WERI-Rb-1 (cell line): ENCODE results near the gene MAPKAP1.

ENCODE experiments used
- DNase-seq: peaks from one replicate; pipeline ENCODE4 v3.0.0-alpha.2; 2020
- H3K27ac ChIP-seq: fragments of 250-450 bp; sonication (Bioruptor Pico); 2 replicates; pipeline ENCODE4 v1.5.1; 2020; ENCODE audit warnings: mild to moderate bottlenecking, moderate library complexity
- H3K27me3 ChIP-seq: fragments of 250-450 bp; sonication (Bioruptor Pico); 2 replicates; pipeline ENCODE4 v1.5.1; 2021; ENCODE audit warnings: mild to moderate bottlenecking, low read depth, moderate library complexity; ENCODE audit not compliant: insufficient read depth, severe bottlenecking
- H3K36me3 ChIP-seq: fragments of 250-450 bp; sonication (Bioruptor Pico); 2 replicates; pipeline ENCODE4 v1.5.1; 2020; ENCODE audit warnings: mild to moderate bottlenecking, moderate library complexity
- H3K4me3 ChIP-seq: 2 replicates; pipeline ENCODE4 v1.5.1; 2011; ENCODE audit warnings: low read depth, mild to moderate bottlenecking, control low read depth, low read length
- H3K9me3 ChIP-seq: fragments of 250-450 bp; sonication (Bioruptor Pico); 2 replicates; pipeline ENCODE4 v1.5.1; 2021; ENCODE audit warnings: mild to moderate bottlenecking, moderate library complexity; ENCODE audit not compliant: severe bottlenecking
- CTCF ChIP-seq: IDR thresholded peaks from 2 replicates; pipeline ENCODE4 v1.5.1; 2011; ENCODE audit warnings: low read depth, mild to moderate bottlenecking, control low read depth, inconsistent platforms, low read length

The MAPKAP1 gene

GRCh38 chr9:125556046-125556721, 150.8 kb downstream of the MAPKAP1 start:
- TF ChIP-seq CTCF, result no peak
- no peak for DNase-seq
- H3K27ac ChIP-seq, result no peak overlapping the region
- peaks cover 4% of the 10 kb centered on the region; the same call in 1 of the 2 replicates for H3K36me3 ChIP-seq
- no peaks in the 10 kb centered on the region for H3K9me3 ChIP-seq
- H3K4me3 ChIP-seq, result no peak overlapping the region
- H3K27me3 ChIP-seq, result no peaks in the 10 kb centered on the region

GRCh38 chr9:125554726-125555125, 152.3 kb downstream of the MAPKAP1 start:
- no peak overlapping the region for H3K27ac ChIP-seq
- TF ChIP-seq CTCF, result no peak
- H3K4me3 ChIP-seq, result no peak overlapping the region
- peaks cover 4% of the 10 kb centered on the region; the same call in 1 of the 2 replicates for H3K36me3 ChIP-seq
- DNase-seq, result no peak
- no peaks in the 10 kb centered on the region for H3K9me3 ChIP-seq
- no peaks in the 10 kb centered on the region for H3K27me3 ChIP-seq

- no peak for DNase-seq
- Histone ChIP-seq H3K27me3 (no peaks in the 10 kb centered on the region), H3K4me3 (no peak overlapping the region), H3K9me3 (no peaks in the 10 kb centered on the region), H3K36me3 (no peaks in the 10 kb centered on the region; the same call in 1 of the 2 replicates), H3K27ac (no peak overlapping the region)
- TF ChIP-seq CTCF, result no peak
Measured at GRCh38 chr9:125551781-125552180, 155.2 kb downstream of the MAPKAP1 start.

GRCh38 chr9:125549891-125550885, 156.8 kb downstream of the MAPKAP1 start:
- DNase-seq, result no peak
- no peaks in the 10 kb centered on the region; the same call in 1 of the 2 replicates for H3K36me3 ChIP-seq
- H3K27me3 ChIP-seq, result no peaks in the 10 kb centered on the region
- H3K9me3 ChIP-seq, result no peaks in the 10 kb centered on the region
- no peak for TF ChIP-seq CTCF
- H3K4me3 ChIP-seq, result no peak overlapping the region
- no peak overlapping the region for H3K27ac ChIP-seq

- no peak for DNase-seq
- TF ChIP-seq CTCF, result no peak
- no peak overlapping the region for H3K27ac ChIP-seq
Measured at GRCh38 chr9:125549465-125549871, 157.5 kb downstream of the MAPKAP1 start.

More at GRCh38 chr9:125549465-125549871, 157.5 kb downstream of the MAPKAP1 start:
- Histone ChIP-seq H3K9me3 (no peaks in the 10 kb centered on the region), H3K36me3 (no peaks in the 10 kb centered on the region; the same call in 1 of the 2 replicates), H3K27me3 (no peaks in the 10 kb centered on the region), H3K4me3 (no peak overlapping the region)
